Fibroblast of lung (primary cell): ENCODE results near the gene THSD7A.

Source experiments
- EZH2 ChIP-seq: IDR thresholded peaks from 2 replicates; pipeline ENCODE4 v1.5.1; 2012; ENCODE audit warnings: low read length, control low read depth, mild to moderate bottlenecking; ENCODE audit errors: missing control alignments
- TF ChIP-seq, protein P1 (sequence below), 2 donors: IDR thresholded peaks in 1 of 2; conservative IDR thresholded peaks in 1 of 2; 1 replicate in 1 of 2; 2 replicates in 1 of 2; pipeline ENCODE4 v1.5.1; 2011 to 2012; ENCODE audit warnings: low read length in 2 of 2, control low read depth in 1 of 2, inconsistent platforms in 1 of 2, low read depth in 1 of 2, mild to moderate bottlenecking in 1 of 2

GRCh38 chr7:11492307-11492706, 339.7 kb downstream of the THSD7A start:
- TF ChIP-seq, protein P1, sequence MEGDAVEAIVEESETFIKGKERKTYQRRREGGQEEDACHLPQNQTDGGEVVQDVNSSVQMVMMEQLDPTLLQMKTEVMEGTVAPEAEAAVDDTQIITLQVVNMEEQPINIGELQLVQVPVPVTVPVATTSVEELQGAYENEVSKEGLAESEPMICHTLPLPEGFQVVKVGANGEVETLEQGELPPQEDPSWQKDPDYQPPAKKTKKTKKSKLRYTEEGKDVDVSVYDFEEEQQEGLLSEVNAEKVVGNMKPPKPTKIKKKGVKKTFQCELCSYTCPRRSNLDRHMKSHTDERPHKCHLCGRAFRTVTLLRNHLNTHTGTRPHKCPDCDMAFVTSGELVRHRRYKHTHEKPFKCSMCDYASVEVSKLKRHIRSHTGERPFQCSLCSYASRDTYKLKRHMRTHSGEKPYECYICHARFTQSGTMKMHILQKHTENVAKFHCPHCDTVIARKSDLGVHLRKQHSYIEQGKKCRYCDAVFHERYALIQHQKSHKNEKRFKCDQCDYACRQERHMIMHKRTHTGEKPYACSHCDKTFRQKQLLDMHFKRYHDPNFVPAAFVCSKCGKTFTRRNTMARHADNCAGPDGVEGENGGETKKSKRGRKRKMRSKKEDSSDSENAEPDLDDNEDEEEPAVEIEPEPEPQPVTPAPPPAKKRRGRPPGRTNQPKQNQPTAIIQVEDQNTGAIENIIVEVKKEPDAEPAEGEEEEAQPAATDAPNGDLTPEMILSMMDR (conservative IDR thresholded peaks at IDR 0.05 in 1 of 2, IDR thresholded peaks at IDR 0.05 in 1 of 2; ENCODE audit: low read depth in 1 of 2, low read length in 2 of 2) = no peak
- TF ChIP-seq EZH2 = no peak
